IPS-NIHi11 (cell line): ENCODE data around the gene MAGEB1.

ENCODE experiments used
- DNase-seq: peaks from one replicate; pipeline ENCODE4 v3.0.0; 2012; ENCODE audit warnings: mixed read lengths, low spot score

MAGEB1 gene

GRCh38 chrX:30296408-30297254, 49.7 kb downstream of the MAGEB1 start:
- no peak for DNase-seq

GRCh38 chrX:30301208-30301607, 54.3 kb downstream of the MAGEB1 start:
- DNase-seq: no peak
